SU-DHL-6 (cell line): Measurements from ENCODE around the gene MED12L.

ENCODE experiments used
- CTCF ChIP-seq: fragments of 200-600 bp; sonication (generic); IDR thresholded peaks from one replicate; pipeline ENCODE4 v1.5.1; 2017; ENCODE audit warnings: antibody characterized with exemption, mild to moderate bottlenecking, low read length, moderate library complexity; ENCODE audit not compliant: insufficient read depth, poor library complexity, severe bottlenecking
- EZH2phosphoT487 ChIP-seq: fragments of 200-600 bp; sonication (generic), shearing (Covaris generic); conservative IDR thresholded peaks from 2 replicates; pipeline ENCODE4 v1.6.1; 2018; ENCODE audit warnings: mild to moderate bottlenecking, antibody characterized with exemption, low read length, moderate library complexity, mixed read lengths

- TF ChIP-seq CTCF (no peak), EZH2phosphoT487 (no peak)
These were observed 163.4 kb downstream of the MED12L start for GRCh38 chr3:151248772-151249337.
